Heart right ventricle (tissue), 16 donors: ENCODE results near the gene CDK14. TPM values are rescaled to one million over a fixed set of nuclear protein-coding genes. Genes with fewer than 3 reads are reported as not detected.

Source experiments
- ATAC-seq, 8 donors: fragments of 200-7000 bp; cut with Tn5 transposase; one replicate each; pipeline ENCODE4 v1.9.1; 2020; ENCODE audit warnings: mild to moderate bottlenecking in 8 of 8, moderate library complexity in 8 of 8, moderate number of reproducible peaks in 1 of 8
- DNase-seq, 2 donors: peaks; one replicate each; pipeline ENCODE4 v3.0.0-alpha.2; 2020
- H3K27ac ChIP-seq, 10 donors: fragments of 200-600 bp; sonication (generic) in 2 of 10; one replicate each; pipeline versions ENCODE4 v1.5.0 to v1.8.0; 2020 to 2022; ENCODE audit warnings: mild to moderate bottlenecking in 3 of 10
- H3K27me3 ChIP-seq, 7 donors: fragments of 200-600 bp; one replicate each; pipeline ENCODE4 v1.8.0; 2021 to 2022; ENCODE audit warnings: mild to moderate bottlenecking in 2 of 7
- H3K36me3 ChIP-seq, 9 donors: fragments of 200-600 bp; sonication (generic) in 1 of 9; one replicate each; pipeline versions ENCODE4 v1.5.0 to v1.8.0; 2020 to 2022; ENCODE audit warnings: mild to moderate bottlenecking in 2 of 9
- H3K4me1 ChIP-seq, 9 donors: fragments of 200-600 bp; sonication (generic) in 1 of 9; one replicate each; pipeline versions ENCODE4 v1.5.0 to v1.8.0; 2020 to 2022; ENCODE audit warnings: mild to moderate bottlenecking in 4 of 9
- H3K4me3 ChIP-seq, 10 donors: fragments of 200-600 bp; sonication (generic) in 2 of 10; one replicate each; pipeline versions ENCODE4 v1.5.0 to v1.8.0; 2020 to 2022; ENCODE audit warnings: mild to moderate bottlenecking in 7 of 10, moderate library complexity in 2 of 10
- H3K9me3 ChIP-seq, 11 donors: fragments of 200-600 bp in 10 of 11; sonication (generic) in 2 of 11; one replicate each; pipeline versions ENCODE4 v1.5.0 to v1.8.0; 2013 to 2022; ENCODE audit warnings: mild to moderate bottlenecking in 2 of 11, control low read depth in 1 of 11, moderate library complexity in 1 of 11
- CTCF ChIP-seq, 9 donors: fragments of 200-600 bp; sonication (generic) in 2 of 9; IDR thresholded peaks; one replicate each; pipeline versions ENCODE4 v1.5.0 to v1.8.0; 2021 to 2022; ENCODE audit warnings: antibody characterized with exemption in 9 of 9, mild to moderate bottlenecking in 5 of 9, moderate library complexity in 1 of 9
- WGBS, 2 donors: extraction: QIAGEN DNeasy Blood & Tissue Kit; methylation state at CpG; one replicate each; pipeline ENCODE4 v1.1.7; 2013; ENCODE audit warnings: inconsistent platforms in 1 of 2; 5-methylcytosine and 5-hydroxymethylcytosine counted together
- intact Hi-C, 10 donors: fragments of 100-400 bp; cut with DNase I; formaldehyde crosslinking; loops; one replicate each; pipeline versions ENCODE4 v1.11.1 to v1.14.2; 2022
- polyA plus RNA-seq, 2 donors: library from polyadenylated mRNA; stranded (reverse); fragments of 200-250 nt; gene quantifications; one replicate each; pipeline ENCODE4 v1.2.3, GENCODE V29; 2013
- total RNA-seq, 10 donors: library from RNA; stranded (reverse); fragmentation: NEBNext Ultra II Directional in 3 of 10; extraction: Animal tissue kit (Norgen Biotek cat#: 25700) in 3 of 10; gene quantifications; one replicate each; pipeline versions ENCODE4 v1.2.1 to v1.2.4, GENCODE V29; 2021 to 2023
- donor health status: Arrhythmogenic right ventricular cardiomyopathy.
- donor health status: ischemic (EF 13 %, LVEDD 7.1; RV severe dilation, severe dysfunction).
- donor health status: healthy with polysubstance abuse.
- donor health status: DM: no; HTN: yes; CAD: no.
- donor health status: DM: no; HTN: no; CAD: no.
- donor health status: ischemic (EF 25% LVEDD 6.9; RV normal size, moderate dysfunction).
- donor health status: ischemic (EF 25% LVEDD 5.7; RV mildly dilated, moderate dysfunction).
- donor health status: healthy.
- donor health status: DM: yes; HTN: yes; CAD: no.
- donor health status: Ischemic cardiomyopathy.
- donor health status: ischemic (EF 35%, LVEDD 5.7; RV mildly dilated, moderate dysfunction).
- donor health status: nonischemic (EF 11% LVEDD 7.7; RV severe dilation, severe dysfunction).
- donor health status: DM: yes; HTN: yes; CAD: no.
- donor health status: PGD.
- donor health status: ischemic (EF 29% LVEDD 5.4; RV normal size, mild dysfunction).
- donor health status: nonischemic (EF 23%, LVEDD 6.1; RV moderate dilation, normal function).

CDK14 gene
- total and polyA plus RNA-seq, 12 donors: 3.9 to 36.5 (median 21.4) TPM

GRCh38 chr7:91093181-91093580 lies 497.1 kb downstream of the CDK14 start:
- H3K4me1 ChIP-seq: peaks cover 0 to 14% (median 8%) of the 10 kb centered on the region in 9 donors
- H3K9me3 ChIP-seq: no peaks in the 10 kb centered on the region
- DNase-seq (no peak), ATAC-seq (no peak)
- H3K4me3 ChIP-seq: no peak overlapping the region
- no peak overlapping the region for H3K27ac ChIP-seq
- H3K36me3 ChIP-seq: no peaks in the 10 kb centered on the region
- no peaks in the 10 kb centered on the region for H3K27me3 ChIP-seq
- no peak for TF ChIP-seq CTCF (IDR thresholded peaks at IDR 0.05)
- intact Hi-C loops: loop anchor here in 4 of 10 donors (5.0 to 10.0 kb wide), 3 partner anchors 169 to 784 kb away; partner anchors contain the start of gene FZD1 (in 2 of the 4)
- WGBS, 2 donors: 97 to 99% methylated on average over 3 of the region's 3 CpGs

GRCh38 chr7:91098566-91098965 lies 502.4 kb downstream of the CDK14 start:
- WGBS, 2 donors: 73 to 82% methylated on average over 1 of the region's 1 CpG
- Histone ChIP-seq H3K9me3 (no peaks in the 10 kb centered on the region), H3K4me1 (peaks cover 0 to 3% (median 0%) of the 10 kb centered on the region in 9 donors), H3K36me3 (no peaks in the 10 kb centered on the region), H3K27ac (no peak overlapping the region), H3K4me3 (no peak overlapping the region), H3K27me3 (no peaks in the 10 kb centered on the region)
- TF ChIP-seq CTCF (IDR thresholded peaks at IDR 0.05): no peak
- ATAC-seq (no peak), DNase-seq (no peak)
- intact Hi-C loops: loop anchor here in 1 of 10 donors (10.0 kb wide), 1 partner anchor 536 kb away; no protein-coding TSS in a partner anchor

- TF ChIP-seq CTCF (IDR thresholded peaks at IDR 0.05): no peak
- no peak for DNase-seq
- 100% methylated on average over 1 of the region's 1 CpG for WGBS, 2 donors
- Histone ChIP-seq H3K27ac (no peak overlapping the region), H3K9me3 (peaks cover 0 to 4% (median 0%) of the 10 kb centered on the region in 11 donors), H3K36me3 (no peaks in the 10 kb centered on the region), H3K4me1 (peaks cover 0 to 3% (median 0%) of the 10 kb centered on the region in 9 donors), H3K27me3 (no peaks in the 10 kb centered on the region), H3K4me3 (no peak overlapping the region)
- no peak for ATAC-seq
- intact Hi-C loops: no loop called here
These were observed 507.2 kb downstream of the CDK14 start for GRCh38 chr7:91103363-91103762.

- intact Hi-C loops: no loop called here
- Histone ChIP-seq H3K4me3 (no peak overlapping the region), H3K4me1 (no peaks in the 10 kb centered on the region), H3K27ac (no peak overlapping the region), H3K27me3 (no peaks in the 10 kb centered on the region), H3K36me3 (no peaks in the 10 kb centered on the region), H3K9me3 (peaks cover 0 to 4% (median 0%) of the 10 kb centered on the region in 11 donors)
- TF ChIP-seq CTCF (IDR thresholded peaks at IDR 0.05): no peak
- 86 to 88% methylated on average over 3 of the region's 3 CpGs for WGBS, 2 donors
- DNase-seq (no peak), ATAC-seq (no peak)
These were observed 511.3 kb downstream of the CDK14 start for GRCh38 chr7:91107460-91107859.
